NCI-H2107 (cell line): Measurements from ENCODE around the gene LRTM1.

Experiments used
- DNase-seq: peaks from one replicate; lab custom pipeline; 2025; lab: John Stamatoyannopoulos, UW

Gene LRTM1

DNA sequence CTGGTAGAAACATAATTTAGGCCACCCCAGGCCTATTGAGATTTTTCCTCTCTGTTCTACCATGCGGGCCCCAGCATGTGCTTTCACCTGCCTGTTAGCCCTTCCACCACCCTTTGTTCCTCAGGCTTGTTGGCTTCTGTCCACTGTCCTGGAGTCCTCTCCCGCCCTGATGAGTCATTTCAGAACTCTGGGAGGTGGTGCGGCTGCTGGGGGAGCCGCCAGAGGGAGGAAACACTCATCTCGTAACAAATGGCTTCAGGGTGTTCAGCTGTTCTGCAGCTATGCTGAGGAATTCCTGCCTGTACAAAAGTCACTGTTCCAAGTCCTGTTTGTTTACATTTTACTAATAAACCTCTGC lies 36.3 kb downstream of the LRTM1 start:
- DNase-seq, result no peak

DNA sequence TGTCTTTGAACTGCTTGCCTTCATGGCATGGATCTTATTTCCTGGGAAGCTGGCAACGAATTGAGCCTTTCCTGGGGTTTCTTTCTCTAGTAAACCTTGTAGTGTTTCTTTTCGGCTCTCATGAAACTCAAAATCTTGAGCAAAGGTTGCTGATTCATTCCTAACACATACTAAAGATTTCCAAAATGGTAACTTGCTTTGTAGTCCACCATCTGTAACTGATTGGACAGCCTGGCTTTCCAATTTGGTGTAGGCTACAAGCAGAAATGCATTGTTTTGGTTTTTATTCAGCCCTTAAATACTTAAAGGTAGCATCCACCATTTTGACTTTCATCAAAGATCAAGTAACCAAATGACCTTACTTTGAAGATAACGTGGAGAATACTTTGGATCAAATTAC lies 38.1 kb downstream of the LRTM1 start:
- no peak for DNase-seq

DNA sequence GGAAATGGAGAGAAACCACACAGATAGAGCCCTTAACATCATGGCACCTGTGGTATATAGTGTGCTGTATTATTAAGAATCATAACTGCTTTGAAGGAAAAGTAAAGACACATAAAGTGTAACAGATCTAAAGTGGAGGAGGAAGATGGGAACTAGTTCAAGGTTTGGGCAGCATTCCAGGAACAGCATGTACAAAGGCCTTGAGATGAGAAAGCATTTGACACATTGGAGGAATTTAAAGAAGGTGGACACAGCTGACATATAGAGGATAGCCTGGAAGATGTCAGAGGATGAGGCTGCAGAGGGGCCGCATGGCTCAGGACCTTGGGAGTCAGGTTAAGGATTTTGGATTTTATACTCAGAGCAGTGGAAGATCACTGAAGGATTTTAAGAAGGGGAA lies 39.0 kb downstream of the LRTM1 start:
- no peak for DNase-seq

DNA sequence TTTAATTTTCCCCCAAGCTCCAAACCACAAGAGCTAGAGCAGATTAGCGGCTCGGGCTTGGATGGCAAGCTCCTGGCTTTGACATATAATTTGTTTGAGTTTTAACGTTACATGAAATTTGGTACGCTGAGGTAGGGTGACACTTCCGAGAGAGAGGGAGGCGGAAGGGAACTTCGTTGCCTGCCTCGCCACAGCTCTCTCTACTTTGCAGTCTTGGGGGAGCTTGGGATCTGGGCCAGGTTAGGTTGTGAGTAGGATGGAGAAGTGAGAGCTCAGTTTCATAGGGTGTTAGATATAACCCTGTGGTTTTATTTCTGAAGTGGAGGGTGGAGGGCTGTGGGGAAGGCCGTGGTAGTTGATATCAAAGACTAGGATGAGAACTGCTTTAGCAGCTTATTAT lies 39.7 kb downstream of the LRTM1 start:
- no peak for DNase-seq

DNA sequence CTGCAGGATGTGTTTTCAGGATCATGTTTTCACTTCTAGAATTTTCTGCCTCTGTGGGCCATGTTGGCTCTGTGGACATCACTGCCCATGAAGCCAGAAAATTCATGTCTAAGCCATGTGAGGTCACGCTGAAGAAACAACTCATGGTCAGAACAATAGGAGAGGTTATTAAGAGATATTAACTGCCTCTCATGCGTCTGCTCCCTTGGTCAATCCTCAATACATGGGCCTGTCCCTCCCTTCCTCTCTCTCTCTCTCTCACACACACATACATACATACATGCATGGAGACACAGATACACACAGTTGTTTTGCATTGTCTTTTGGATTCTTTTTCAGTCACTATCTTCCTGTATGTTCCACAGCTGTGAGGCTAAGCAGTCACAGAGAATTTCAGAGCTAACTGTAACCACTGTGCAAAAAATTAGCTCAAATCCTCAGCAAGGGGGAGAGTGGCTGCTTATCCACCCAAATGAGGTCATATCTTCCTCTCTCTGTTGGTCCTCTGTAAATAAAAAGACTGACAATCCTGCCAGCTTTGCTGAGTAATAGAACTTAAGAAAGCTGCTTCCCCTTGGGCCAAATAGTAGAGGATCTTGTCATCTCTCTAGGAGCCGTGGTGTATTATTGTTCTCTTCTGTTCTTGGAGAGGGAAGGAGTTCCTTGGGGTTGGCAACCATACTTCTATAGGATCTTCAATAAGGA lies 45.6 kb downstream of the LRTM1 start:
- DNase-seq, result no peak

DNA sequence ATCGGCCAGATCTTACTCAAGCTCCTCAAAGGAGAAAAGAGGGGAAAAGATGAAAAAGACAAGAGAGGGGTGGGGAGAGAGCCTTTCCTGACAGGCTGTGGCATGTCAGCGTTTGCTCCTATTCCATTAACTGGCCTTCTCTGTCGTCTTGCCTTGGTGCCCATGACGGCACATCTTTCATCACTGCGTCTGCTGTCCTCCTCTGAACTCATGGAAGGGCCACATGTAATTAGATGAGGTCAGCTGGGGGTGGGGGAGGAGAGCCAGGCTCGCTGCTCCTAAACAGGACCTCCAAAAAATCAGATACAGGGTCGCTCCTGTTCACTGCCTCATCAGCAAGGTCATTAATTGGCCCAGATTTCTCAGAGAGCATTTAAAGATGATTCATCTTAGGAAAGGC lies 49.7 kb downstream of the LRTM1 start:
- DNase-seq, result no peak

DNA sequence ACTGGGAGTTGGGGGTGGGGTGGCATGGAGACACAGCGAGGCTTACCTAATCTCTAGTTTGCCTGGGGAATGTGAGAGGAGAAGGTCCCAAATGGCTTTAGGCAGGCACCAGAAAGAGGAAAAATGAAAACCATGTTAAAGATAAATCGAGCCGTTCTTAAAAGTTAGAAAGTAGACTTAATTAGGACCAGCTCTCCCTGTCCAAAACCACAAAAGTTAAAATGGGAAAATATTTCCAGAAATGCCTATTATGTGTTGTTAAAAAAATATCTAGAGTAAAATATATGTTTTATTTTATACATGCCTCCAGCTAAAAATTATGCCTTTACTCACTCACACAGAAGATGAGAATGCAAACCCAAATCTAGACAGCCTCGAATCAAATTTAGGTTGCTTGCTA lies 50.1 kb downstream of the LRTM1 start:
- no peak for DNase-seq

DNA sequence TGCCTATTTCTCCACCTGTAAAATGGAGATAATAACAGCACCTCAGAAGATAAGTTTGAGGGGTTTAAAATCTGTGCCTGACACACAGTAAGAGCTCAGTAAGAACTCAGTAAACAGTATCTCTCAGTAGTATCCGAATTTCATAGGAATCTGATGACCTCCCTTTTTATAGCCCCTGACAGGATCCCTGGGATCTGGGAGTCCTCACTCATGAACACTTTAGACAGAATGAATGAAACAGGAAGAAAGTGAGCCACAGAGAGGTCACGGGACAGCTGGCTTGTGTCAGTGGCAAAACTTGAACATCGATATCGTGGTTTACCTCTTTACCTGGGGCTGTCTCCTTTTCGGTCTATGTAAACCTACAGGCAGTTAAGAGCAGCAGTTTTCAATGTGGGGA lies 51.2 kb downstream of the LRTM1 start:
- DNase-seq, result no peak

DNA sequence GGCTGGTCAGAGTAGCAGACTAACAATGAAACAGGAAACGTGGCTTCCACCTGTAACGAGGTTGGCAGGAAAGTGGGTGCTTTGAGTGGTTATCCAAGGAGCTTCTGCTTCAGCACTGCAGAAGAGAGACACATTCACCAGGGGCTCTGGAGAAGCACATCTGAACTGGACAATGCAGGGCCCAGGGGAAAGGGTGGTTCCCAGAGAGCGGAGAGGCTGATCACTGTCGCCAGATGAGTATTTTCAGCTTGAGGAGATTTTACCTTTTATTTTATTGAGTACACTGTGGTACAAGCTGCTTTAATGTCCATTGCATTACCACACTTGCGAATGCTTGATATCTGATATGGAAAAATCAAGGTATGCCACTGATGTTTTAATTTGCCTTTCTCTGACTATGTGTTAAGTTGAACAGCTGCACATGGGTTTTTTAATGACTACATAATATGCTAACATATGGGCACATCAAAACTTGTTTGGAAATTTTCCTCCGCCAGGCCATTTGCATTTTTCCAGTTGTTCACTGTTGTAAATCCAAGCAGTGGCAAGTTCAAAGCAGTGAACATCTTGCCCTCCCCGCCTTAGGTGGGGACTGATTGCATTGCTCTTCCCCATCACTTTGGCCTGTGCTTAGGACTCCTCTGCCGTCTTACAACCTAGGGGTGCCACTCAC lies 52.1 kb downstream of the LRTM1 start:
- DNase-seq, result no peak

DNA sequence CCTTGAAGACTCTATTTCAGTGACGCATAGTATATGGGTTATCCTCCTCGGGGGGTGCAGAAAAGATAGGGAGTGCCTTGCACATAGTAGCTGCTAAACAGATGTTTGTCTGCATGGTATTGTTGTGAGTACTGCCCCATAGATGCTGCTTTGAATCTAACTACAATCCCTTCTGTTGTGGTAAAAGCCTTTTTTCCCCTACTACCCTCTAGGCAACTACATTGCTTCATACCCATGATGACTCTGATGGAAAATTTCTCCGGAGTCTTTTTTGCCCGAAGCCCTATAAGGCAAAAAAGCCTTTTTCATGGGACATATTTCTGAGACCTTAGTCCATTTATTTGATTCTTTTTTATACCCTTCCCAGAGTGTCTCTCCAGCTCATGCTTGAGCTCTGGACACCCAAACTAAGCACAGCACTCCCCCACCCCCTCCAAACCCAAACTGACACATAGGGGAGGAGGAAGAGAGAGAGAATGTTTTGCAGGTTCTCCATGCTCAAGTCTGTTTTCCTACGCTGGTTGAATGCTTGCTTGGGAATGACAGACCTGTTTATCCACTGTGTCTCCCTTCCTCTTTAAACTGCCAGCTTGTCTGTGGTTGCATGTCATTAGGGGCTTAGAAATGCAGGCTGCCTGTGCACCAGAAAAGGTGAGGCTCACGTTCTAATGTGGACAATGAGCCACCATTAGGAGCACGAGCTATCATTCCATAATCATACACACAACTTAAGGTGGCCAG lies 52.9 kb downstream of the LRTM1 start:
- DNase-seq, result no peak

DNA sequence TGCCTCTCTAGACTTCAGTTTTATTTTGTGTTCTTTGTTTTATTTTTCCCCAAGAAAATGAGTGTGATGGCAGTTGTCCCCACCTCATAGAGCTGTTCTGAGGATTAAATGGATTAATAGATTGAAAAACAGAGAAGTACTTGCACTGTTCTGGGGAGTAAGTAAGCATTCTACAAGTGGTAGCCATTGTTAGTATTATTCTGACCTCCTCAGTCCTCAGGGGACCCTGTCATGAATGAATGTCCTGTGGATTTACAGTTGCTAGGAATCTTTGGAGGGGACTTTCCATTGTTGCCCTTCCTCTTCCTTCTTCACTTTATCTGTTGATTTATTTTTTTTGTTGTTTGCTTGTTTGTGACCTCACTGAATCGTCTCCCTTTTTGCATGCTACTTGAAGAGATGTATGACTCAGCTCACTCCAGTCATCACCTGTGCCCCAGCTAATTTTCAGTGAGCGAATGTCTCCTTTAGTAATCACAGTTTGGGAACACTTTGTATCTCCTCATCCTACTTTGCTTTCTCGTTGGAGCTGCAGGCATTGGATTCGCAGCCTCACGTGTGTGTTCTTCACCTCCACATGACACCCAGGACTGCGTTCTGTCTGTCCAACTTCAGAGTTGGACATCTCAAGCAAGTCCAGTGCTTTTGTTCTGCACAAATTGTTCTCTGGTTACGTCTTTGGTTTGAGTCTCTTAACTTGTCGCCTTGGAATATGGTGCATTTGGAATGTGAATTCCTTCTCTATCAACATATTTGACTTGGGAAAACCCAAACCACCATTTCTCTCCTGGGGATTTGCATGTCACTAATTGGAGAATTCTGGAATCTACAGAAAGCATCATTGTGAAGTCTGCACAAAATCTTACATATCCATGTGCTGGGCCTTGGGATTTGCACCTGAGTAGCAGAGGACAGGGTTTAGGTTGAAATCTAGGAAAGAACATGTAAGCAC lies 54.5 kb downstream of the LRTM1 start:
- no peak for DNase-seq

DNA sequence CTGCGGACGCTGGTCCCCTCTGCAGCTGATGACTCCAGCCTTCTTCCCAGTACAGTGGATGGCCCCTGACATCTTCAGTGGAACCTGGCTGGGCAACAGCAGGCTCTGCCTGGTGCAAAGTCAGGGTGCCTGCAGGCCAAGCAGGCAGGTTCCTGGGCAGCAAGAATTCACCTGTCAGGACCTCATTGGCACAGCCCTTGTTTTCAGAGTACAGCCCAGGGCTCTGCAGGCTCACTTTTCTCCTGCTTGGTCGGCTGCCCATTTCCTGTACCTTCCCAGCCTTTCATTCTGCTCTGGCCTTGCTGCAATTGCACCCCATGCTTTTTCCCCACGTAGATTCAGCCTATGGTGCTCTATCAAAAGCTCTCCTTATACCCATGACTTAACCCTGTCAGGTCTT lies 56.0 kb downstream of the LRTM1 start:
- no peak for DNase-seq

DNA sequence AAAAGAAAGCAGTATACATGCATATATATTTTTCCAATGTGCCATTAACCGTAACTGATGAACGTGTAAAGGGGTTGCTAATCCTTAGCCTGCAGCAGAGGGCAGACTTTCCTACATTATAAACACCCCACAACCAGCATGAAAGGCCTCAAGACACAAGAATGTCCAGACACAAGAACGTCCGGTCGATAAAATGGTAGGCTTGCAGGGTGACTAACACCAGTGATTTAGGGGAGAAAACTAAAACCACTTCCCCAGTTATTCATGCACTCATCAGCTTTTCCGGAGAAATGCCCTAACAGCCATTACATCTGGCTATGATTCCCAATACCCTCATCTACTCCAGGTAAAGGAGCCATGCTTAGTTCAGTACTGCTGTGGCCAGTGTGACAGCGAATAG lies 57.4 kb downstream of the LRTM1 start:
- DNase-seq, result no peak
